Stimulated activated CD8-positive, alpha-beta memory T cell treated with anti-CD3 and anti-CD28 coated beads, Interleukin-15, amount 100 ng/mL, for 24 hours (primary cell): ENCODE measurements around the gene GPC5.
"Not testable (repeated sequence)": the region's sequence is repeated elsewhere in the genome, so short reads cannot be mapped to it uniquely, and the experiment has no call there.

Source experiments
- DNase-seq: peaks from one replicate; pipeline ENCODE4 v3.0.0-alpha.2; 2020; ENCODE audit warnings: low read depth

GPC5 gene

GRCh38 chr13:91398413-91399188 is at the start of gene GPC5:
Gene GPC5 (plus strand): TSS chr13:91398621.
- peak; percentile 79 for DNase-seq

DNA sequence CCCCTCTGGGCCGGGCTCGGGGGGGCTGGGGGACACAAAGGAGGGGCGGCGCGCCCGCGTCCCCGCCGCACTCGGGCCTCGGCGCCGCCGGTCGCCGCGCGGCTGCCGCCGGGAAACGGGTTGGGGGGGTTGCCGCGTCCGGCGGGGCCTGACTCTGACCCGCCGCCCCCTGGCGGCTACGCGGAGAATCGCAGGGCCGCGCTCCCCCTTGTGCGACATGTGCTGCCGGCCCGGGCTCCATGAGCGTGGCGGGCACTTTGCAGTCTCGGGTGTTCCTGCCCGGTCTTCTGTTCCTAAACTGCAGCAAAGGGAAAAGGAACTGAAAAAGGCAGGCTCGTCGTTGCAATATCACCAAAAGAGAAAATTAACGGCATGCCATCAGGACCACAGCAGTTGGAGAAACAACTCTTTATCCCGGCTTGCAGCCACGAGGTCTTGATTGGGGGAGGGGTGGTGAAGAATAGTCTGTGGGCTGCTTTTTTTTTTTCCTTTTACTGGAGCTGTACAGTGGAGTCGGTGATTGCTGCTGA is 49.5 kb upstream of the GPC5 start:
- DNase-seq: peak; percentile 90

DNA sequence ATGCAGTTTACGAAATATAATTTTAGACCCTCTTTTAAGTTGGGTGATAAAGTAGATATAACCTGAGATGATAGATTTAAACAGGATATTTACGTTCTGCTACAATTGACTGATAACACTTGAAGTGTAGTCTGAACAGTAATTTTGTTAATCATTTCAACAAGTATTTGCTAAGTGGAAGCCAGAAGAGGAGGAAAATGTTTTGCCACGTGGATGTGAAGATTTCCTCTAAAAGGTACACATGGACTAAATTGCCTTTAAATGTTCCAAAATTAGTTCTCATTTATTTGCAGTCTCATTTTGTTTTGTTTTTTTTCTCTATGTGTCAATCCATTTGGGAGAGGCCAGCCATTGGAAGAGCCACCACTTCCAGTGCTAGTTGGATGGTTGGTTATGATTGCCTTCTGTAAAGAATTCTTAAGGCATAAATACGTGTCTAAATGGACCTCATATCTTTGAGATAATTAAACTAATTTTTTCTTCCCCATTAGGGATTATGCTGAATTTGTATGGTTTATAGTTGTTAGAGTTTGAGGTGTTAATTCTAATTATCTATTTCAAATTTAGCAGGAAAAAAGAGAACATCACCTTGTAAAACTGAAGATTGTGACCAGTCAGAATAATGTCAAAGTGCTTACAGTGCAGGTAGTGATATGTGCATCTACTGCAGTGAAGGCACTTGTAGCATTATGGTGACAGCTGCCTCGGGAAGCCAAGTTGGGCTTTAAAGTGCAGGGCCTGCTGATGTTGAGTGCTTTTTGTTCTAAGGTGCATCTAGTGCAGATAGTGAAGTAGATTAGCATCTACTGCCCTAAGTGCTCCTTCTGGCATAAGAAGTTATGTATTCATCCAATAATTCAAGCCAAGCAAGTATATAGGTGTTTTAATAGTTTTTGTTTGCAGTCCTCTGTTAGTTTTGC is 48.2 kb upstream of the GPC5 start:
- no peak for DNase-seq

GRCh38 chr13:91351123-91351522 is 47.3 kb upstream of the GPC5 start:
- no peak for DNase-seq

DNA sequence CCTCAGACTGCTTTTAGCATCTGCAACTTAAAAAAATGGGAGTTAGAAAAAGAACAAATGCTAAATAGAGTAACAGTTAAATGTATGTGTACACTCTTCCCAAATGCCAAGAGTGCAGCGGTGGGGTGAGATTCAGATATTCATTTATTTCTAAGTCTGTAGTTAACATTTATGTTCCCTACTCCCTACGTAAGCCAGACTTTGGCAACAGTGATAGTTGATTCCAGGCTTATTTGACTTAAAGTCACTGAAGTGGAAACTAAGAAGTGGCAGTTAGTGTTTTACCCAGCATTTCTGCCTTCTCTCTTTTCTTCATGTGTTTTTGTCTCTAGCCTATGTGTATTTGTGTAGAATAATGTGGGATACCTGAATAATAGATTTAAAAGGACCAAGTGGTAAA is 46.4 kb upstream of the GPC5 start:
- no peak for DNase-seq

GRCh38 chr13:91352891-91353290 is 45.5 kb upstream of the GPC5 start:
- DNase-seq: not testable (repeated sequence)

GRCh38 chr13:91353494-91353893 is 44.9 kb upstream of the GPC5 start:
- DNase-seq: no peak

GRCh38 chr13:91355099-91355825 is 43.2 kb upstream of the GPC5 start:
- no peak for DNase-seq

GRCh38 chr13:91355826-91356710 is 42.4 kb upstream of the GPC5 start:
- no peak for DNase-seq

- no peak for DNase-seq
These were observed 41.4 kb upstream of the GPC5 start for GRCh38 chr13:91356919-91357612.

DNA sequence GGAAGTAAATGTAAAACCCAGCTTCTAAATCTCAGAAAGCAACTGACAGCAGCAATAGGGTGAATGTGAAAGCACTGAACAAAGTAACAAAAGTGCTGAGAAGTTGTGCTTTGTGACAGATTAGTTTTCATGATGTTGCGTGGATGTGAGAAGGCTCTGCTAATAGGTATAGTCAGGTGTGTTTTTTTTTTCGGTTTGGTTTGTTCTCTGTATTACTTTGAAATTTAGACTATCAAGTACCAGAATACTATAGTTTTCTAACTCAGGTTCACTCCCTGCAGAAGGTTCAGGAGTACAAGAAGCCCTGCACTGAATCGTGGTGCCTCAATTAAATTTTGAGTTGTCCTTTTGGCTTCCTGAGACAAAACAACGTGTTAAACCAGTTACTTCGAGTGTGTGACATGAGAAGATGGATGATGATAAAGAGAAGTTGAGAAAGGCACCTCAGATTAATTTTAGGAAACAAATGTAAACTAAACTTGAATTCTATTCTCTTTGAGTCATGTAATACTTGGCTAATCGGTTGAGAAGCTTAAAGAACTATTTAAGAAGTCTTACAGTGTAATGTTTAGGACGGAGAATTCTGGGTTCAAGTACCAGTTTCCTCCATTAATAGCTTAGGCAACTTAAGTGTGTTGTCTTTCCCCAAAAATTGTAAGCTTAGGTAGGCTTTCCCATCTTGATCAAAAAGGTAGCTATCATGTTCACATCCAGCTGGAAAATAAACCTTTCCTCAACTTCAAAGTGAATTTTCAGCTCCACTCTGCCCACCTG is 40.6 kb upstream of the GPC5 start:
- DNase-seq: no peak

- DNase-seq: no peak
These were observed 40.0 kb upstream of the GPC5 start for GRCh38 chr13:91358387-91358782.

GRCh38 chr13:91359111-91359510 is 39.3 kb upstream of the GPC5 start:
- DNase-seq: no peak

DNA sequence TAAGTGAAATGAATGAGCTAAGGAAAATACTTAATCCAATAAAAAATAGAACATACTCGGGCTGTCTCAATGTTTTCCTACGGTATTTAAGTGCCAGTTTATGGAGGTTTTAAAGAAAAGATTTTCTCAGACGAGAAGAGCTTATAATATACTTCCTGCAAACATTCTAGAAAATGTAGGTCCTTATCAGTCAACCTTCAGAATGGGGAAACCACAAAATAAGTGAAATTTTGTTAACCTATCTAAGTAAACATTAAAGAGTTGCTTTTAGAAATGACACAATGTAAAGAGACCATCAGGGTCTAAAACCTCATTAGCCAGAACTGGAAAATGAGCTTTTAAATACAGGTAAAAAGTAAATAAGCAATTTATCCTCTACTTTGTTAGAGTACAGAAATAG is 38.8 kb upstream of the GPC5 start:
- DNase-seq: no peak

DNA sequence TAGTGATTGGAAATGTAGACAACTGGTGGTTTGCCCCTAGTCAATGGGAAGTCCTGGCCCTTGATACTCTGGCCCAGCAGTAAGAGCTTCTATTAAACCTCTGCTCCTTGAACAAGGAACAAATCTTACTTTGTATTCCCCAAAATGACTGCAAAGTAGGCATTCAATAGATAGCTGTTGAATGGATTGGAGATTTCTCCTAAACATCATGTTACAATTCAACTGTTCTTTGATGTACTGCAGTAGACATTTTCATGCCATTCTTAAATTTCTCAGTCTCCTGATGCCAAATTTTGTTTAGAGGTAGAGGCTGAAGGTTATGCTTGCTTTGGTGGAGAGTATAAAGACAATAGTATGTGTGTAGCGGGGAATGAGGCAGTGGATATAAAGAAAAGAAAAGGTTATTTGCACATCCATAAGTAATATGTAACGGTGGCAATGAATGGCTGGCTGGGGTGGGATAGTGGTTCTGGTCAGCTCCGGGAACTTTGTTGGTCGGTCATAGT is 38.1 kb upstream of the GPC5 start:
- no peak for DNase-seq

DNA sequence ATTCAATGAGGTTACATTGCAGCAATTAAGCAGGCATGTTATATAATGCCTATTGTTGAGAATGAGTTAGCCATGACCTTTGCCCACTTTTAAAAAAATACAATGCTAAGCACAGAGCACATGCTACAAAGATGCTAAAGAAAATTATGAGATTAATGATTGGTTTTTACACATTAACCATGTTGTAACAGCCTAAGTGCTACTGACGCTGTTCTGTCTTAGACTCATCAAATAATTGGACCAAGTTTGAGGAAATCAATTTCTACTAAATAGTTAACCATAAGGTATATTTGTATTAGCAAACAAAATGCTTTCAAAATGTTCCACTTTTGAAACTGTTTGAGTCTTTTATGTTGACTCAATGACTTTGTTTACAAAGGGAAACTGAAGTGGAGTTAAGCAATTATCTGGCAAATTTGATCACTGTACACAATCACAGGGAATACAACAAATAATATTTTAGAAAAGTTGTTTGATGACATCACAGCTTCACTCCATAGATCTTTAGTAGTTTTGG is 36.6 kb upstream of the GPC5 start:
- DNase-seq: no peak

GRCh38 chr13:91362908-91363307 is 35.5 kb upstream of the GPC5 start:
- DNase-seq: no peak

- DNase-seq: no peak
These were observed 30.3 kb upstream of the GPC5 start for GRCh38 chr13:91368101-91368500.

GRCh38 chr13:91368676-91369440 is 29.6 kb upstream of the GPC5 start:
- DNase-seq: no peak
